Subcutaneous abdominal adipose tissue (tissue), 5 donors: ENCODE results near the gene NEB.
"Not testable (repeated sequence)": the region's sequence is repeated elsewhere in the genome, so short reads cannot be mapped to it uniquely, and the experiment has no call there.

Source experiments
- H3K27ac ChIP-seq: one replicate; pipeline ENCODE4 v1.7.0; 2013; ENCODE audit warnings: low read depth, mild to moderate bottlenecking, inconsistent platforms, low read length, moderate library complexity
- H3K27me3 ChIP-seq, 5 donors: one replicate each; pipeline ENCODE4 v1.7.0; 2013; ENCODE audit warnings: low read length in 5 of 5, inconsistent platforms in 1 of 5; ENCODE audit not compliant: control insufficient read depth in 5 of 5, insufficient read depth in 4 of 5
- H3K36me3 ChIP-seq, 5 donors: one replicate each; pipeline ENCODE4 v1.7.0; 2013; ENCODE audit warnings: low read length in 5 of 5; ENCODE audit not compliant: control insufficient read depth in 5 of 5, insufficient read depth in 5 of 5
- H3K4me1 ChIP-seq, 5 donors: one replicate each; pipeline ENCODE4 v1.7.0; 2013; ENCODE audit warnings: low read length in 5 of 5, mild to moderate bottlenecking in 3 of 5, moderate library complexity in 1 of 5; ENCODE audit not compliant: control insufficient read depth in 5 of 5, insufficient read depth in 5 of 5
- H3K4me3 ChIP-seq, 5 donors: one replicate each; pipeline ENCODE4 v1.7.0; 2013; ENCODE audit warnings: low read length in 5 of 5, low read depth in 1 of 5
- H3K9ac ChIP-seq, 5 donors: one replicate each; pipeline ENCODE4 v1.7.0; 2013; ENCODE audit warnings: low read length in 5 of 5, mild to moderate bottlenecking in 4 of 5, moderate library complexity in 3 of 5
- H3K9me3 ChIP-seq, 5 donors: one replicate each; pipeline ENCODE4 v1.7.0; 2013; ENCODE audit warnings: low read length in 5 of 5; ENCODE audit not compliant: control insufficient read depth in 5 of 5
- donor health status: healthy.
- donor health status: healthy.
- donor health status: healthy.
- donor health status: healthy.
- donor health status: healthy.

The NEB gene

GRCh38 chr2:151711025-151711424, 23.3 kb downstream of the NEB start:
- H3K27me3 ChIP-seq: no peaks in the 10 kb centered on the region
- no peaks in the 10 kb centered on the region for H3K9me3 ChIP-seq
- H3K4me3 ChIP-seq: no peak overlapping the region
- H3K4me1 ChIP-seq: no peaks in the 10 kb centered on the region
- no peak overlapping the region for H3K27ac ChIP-seq
- H3K36me3 ChIP-seq: no peaks in the 10 kb centered on the region
- no peak overlapping the region for H3K9ac ChIP-seq

DNA sequence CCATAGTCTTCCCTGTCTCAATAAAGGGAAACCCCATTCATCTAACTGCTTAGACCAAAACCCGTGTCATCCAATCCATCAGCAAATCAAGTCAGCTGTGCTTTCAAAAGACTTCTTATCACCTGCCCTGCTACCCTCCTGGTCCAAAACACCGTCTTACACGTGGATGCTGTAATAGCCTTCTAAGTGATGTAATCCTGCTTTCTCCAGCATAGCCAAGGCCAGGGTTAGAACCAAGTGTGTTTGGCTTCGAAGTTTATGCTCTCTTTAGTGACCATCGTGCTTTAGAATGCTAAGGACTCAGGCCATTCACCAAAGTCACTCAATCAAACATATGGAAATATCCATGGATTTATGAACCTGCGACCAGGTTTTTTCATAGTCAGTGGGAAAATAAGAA, 25.5 kb downstream of the NEB start:
- Histone ChIP-seq H3K27me3 (no peaks in the 10 kb centered on the region), H3K4me1 (no peaks in the 10 kb centered on the region), H3K36me3 (no peaks in the 10 kb centered on the region), H3K4me3 (no peak overlapping the region), H3K27ac (no peak overlapping the region), H3K9me3 (no peaks in the 10 kb centered on the region), H3K9ac (no peak overlapping the region)

- no peaks in the 10 kb centered on the region for H3K4me1 ChIP-seq
- H3K36me3 ChIP-seq: no peaks in the 10 kb centered on the region
- H3K9ac ChIP-seq: no peak overlapping the region
- no peak overlapping the region for H3K4me3 ChIP-seq
- no peaks in the 10 kb centered on the region for H3K9me3 ChIP-seq
- H3K27me3 ChIP-seq: no peaks in the 10 kb centered on the region
- no peak overlapping the region for H3K27ac ChIP-seq
Observed at GRCh38 chr2:151707857-151708256, 26.4 kb downstream of the NEB start.

- not testable (repeated sequence) for H3K9me3 ChIP-seq, H3K36me3 ChIP-seq, H3K4me1 ChIP-seq, H3K27ac ChIP-seq, H3K4me3 ChIP-seq, H3K27me3 ChIP-seq, H3K9ac ChIP-seq
Observed at GRCh38 chr2:151704480-151704961, 29.8 kb downstream of the NEB start.

DNA sequence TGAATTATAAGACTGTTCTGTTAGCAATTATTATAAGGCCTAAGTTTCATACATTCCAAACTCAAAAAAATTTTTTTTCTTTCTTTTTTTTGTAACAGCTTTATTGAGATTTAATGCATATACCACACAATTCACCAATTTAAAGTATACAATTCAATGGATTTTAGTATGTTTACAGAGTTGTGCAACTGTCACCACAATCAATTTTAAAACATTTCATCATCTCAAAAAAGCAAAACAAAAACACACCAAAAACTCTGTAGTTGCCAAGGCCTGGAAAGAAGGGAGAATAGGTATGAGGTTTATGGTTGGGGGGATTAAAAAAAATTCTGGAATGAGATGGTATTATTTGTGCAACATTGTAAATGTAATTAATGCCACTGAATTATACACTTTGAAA, 36.1 kb downstream of the NEB start:
- not testable (repeated sequence) for H3K4me3 ChIP-seq, H3K4me1 ChIP-seq, H3K9me3 ChIP-seq, H3K27ac ChIP-seq, H3K9ac ChIP-seq, H3K27me3 ChIP-seq, H3K36me3 ChIP-seq

DNA sequence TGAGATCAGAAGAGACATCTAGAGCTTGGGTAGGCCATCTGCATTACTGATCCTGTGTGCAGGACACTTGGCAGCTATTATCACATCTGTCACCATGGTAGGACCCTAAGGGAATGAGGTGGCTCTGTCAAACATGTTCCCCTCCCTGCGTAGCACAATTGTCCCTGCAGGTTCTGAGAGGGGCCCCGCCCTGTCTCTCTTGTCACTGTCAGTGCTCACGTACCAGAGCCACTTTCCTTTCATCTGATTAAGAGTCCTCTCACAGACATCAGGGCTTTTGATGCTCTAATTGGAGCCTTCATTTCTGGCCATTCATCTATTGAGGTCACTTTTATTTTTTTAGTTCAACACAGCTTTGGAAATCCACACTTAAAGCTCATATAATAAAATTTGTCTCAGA, 38.5 kb downstream of the NEB start:
- Histone ChIP-seq H3K9ac (no peak overlapping the region), H3K27ac (no peak overlapping the region), H3K4me1 (no peaks in the 10 kb centered on the region), H3K4me3 (no peak overlapping the region), H3K9me3 (no peaks in the 10 kb centered on the region), H3K27me3 (no peaks in the 10 kb centered on the region), H3K36me3 (no peaks in the 10 kb centered on the region)

DNA sequence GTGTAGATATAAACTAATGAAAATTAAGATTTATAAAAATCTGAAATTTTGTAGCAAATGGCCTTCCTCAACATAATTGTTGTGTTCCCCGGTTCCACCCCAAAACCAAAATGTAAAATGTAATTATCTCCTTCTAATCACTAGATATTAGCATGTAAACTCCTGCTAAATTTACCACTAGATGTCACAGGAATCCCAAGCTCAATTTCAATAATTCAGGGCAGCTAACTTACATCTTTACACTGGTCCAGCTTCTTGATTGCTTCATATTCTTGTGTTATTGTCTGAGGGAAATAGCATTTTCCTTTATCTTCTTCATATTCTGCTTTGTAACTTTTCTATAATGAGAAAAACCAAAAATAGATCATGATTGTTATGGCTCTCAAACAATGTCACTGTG, 42.6 kb downstream of the NEB start:
- H3K4me3 ChIP-seq: no peak overlapping the region
- no peak overlapping the region for H3K27ac ChIP-seq

DNA sequence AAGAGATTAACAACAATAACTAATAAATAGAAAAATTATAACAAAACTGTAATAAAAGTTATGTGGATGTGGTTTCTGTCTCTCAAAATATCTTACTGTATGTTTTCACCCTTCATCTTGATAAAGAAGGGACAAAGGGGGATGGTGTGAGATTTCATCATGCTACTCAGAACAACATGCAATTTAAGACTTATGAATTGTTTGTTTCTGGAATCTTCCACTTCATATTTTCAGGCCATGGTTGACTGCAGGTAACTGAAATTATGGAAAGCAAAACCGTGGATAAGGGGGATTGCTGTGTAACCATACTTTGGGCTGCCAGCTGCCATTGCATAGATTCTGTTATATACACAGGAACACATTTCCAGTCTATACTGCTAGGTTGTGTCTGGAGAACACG, 45.6 kb downstream of the NEB start:
- Histone ChIP-seq H3K36me3 (no peaks in the 10 kb centered on the region), H3K4me3 (no peak overlapping the region), H3K27ac (no peak overlapping the region), H3K9ac (no peak overlapping the region), H3K4me1 (no peaks in the 10 kb centered on the region), H3K9me3 (no peaks in the 10 kb centered on the region), H3K27me3 (no peaks in the 10 kb centered on the region)

More for the DNA sequence above, 42.6 kb downstream of the NEB start:
- H3K4me1 ChIP-seq: no peaks in the 10 kb centered on the region
- no peaks in the 10 kb centered on the region for H3K27me3 ChIP-seq
- H3K36me3 ChIP-seq: no peaks in the 10 kb centered on the region
- H3K9ac ChIP-seq: no peak overlapping the region
- H3K9me3 ChIP-seq: no peaks in the 10 kb centered on the region

- H3K9ac ChIP-seq: no peak overlapping the region
- no peaks in the 10 kb centered on the region for H3K9me3 ChIP-seq
Observed at GRCh38 chr2:151682459-151683003, 51.7 kb downstream of the NEB start.

GRCh38 chr2:151681051-151681450, 53.2 kb downstream of the NEB start:
- no peaks in the 10 kb centered on the region for H3K9me3 ChIP-seq
- H3K4me3 ChIP-seq: no peak overlapping the region
- no peak overlapping the region for H3K27ac ChIP-seq
- H3K4me1 ChIP-seq: no peaks in the 10 kb centered on the region
- no peak overlapping the region for H3K9ac ChIP-seq
- H3K36me3 ChIP-seq: no peaks in the 10 kb centered on the region
- no peaks in the 10 kb centered on the region for H3K27me3 ChIP-seq

More at GRCh38 chr2:151682459-151683003, 51.7 kb downstream of the NEB start:
- H3K27me3 ChIP-seq: no peaks in the 10 kb centered on the region
- no peak overlapping the region for H3K27ac ChIP-seq
- H3K36me3 ChIP-seq: no peaks in the 10 kb centered on the region
- no peak overlapping the region for H3K4me3 ChIP-seq
- H3K4me1 ChIP-seq: no peaks in the 10 kb centered on the region

DNA sequence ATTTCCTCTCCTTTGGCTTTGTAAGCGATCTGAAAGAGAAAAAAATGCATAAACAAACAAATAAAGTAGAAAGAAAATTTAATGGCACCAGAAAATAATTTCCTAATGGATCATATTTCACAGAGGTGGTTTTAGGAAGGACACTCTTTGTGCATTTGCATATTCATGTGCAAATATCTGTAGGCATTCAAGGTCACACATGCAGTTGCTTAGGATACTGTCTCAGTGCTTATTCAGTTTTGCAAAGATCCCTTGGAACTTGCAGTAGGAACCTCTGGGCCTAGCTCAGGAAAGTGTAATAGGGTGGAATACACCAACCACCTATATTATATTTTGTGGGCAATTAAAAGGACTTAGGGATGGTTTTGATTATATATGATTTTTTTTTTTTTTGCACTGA, 54.3 kb downstream of the NEB start:
- Histone ChIP-seq H3K9ac (no peak overlapping the region), H3K36me3 (no peaks in the 10 kb centered on the region), H3K4me1 (no peaks in the 10 kb centered on the region), H3K9me3 (no peaks in the 10 kb centered on the region), H3K27me3 (no peaks in the 10 kb centered on the region), H3K27ac (no peak overlapping the region), H3K4me3 (no peak overlapping the region)
